Measurements from ENCODE around the gene CCR2. TPM values are rescaled to one million over a fixed set of nuclear protein-coding genes. Genes with fewer than 3 reads are reported as not detected.

Gene CCR2
- total and polyA plus RNA-seq, 2 experiments from 2014 or later, result not detected

DNA sequence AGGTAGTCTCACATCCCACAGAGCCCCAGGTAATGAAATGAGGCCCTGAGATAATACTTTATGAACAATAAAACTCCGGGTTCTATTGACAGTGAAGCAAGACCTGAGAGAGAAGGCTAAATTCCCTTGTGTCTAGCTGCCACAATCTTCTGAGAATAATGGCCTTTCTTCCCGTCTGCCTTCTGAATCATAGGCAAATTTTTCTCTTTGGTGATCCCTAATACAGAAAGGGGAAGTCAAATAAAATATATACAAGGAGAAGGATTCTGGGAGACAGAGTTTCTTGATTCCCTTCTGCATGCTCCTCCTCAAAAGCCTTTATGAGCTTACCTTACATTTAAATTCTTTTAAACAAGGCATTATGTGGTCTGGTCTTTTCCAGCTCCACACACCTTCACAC is 29.9 kb upstream of the CCR2 start:
- TF ChIP-seq ZNF331 (CRISPR knock-in tag; IDR thresholded peaks at IDR 0.05; ENCODE audit: low read depth), result no peak
- H3K4me1 ChIP-seq (ENCODE audit: insufficient read depth), result no peaks in the 10 kb centered on the region
- H3K36me3 Mint-ChIP-seq (ENCODE audit: low read depth), result no peaks in the 10 kb centered on the region
- no peak overlapping the region for H2AFZ ChIP-seq
- no peak overlapping the region for H3K27ac Mint-ChIP-seq
- no peaks in the 10 kb centered on the region for H3K4me1 Mint-ChIP-seq
- H3F3A ChIP-seq (replicated peaks; ENCODE audit: low read depth), result no peaks in the 10 kb centered on the region
- no peaks in the 10 kb centered on the region for H3K36me3 ChIP-seq (ENCODE audit: insufficient read depth)
- H4K20me1 ChIP-seq (replicated peaks; ENCODE audit: insufficient read depth), result no peaks in the 10 kb centered on the region
- H3K4me2 ChIP-seq, result no peak overlapping the region
- no peak overlapping the region for H3K4me3 Mint-ChIP-seq
- no peak overlapping the region for H3K4me3 ChIP-seq
- ATAC-seq, result no peak
- DNase-seq (ENCODE audit: low spot score), result no peak
- no peaks in the 10 kb centered on the region for H3K27me3 Mint-ChIP-seq (ENCODE audit: insufficient read depth, low read depth, poor library complexity)
- no peaks in the 10 kb centered on the region for H3K79me2 ChIP-seq (replicated peaks; ENCODE audit: insufficient read depth)
- no peak overlapping the region for H3K27ac ChIP-seq (ENCODE audit: low read depth)
- H3K9me3 Mint-ChIP-seq, result peaks cover 4% of the 10 kb centered on the region; the same call in 1 of the 3 replicates
- no peaks in the 10 kb centered on the region for H3K27me3 ChIP-seq (ENCODE audit: insufficient read depth)
- 0 out of 2 replicates have a peak, but pooled peaks cover 10% of the 10 kb centered on the region for H3K9me2 ChIP-seq (ENCODE audit: insufficient read depth)

DNA sequence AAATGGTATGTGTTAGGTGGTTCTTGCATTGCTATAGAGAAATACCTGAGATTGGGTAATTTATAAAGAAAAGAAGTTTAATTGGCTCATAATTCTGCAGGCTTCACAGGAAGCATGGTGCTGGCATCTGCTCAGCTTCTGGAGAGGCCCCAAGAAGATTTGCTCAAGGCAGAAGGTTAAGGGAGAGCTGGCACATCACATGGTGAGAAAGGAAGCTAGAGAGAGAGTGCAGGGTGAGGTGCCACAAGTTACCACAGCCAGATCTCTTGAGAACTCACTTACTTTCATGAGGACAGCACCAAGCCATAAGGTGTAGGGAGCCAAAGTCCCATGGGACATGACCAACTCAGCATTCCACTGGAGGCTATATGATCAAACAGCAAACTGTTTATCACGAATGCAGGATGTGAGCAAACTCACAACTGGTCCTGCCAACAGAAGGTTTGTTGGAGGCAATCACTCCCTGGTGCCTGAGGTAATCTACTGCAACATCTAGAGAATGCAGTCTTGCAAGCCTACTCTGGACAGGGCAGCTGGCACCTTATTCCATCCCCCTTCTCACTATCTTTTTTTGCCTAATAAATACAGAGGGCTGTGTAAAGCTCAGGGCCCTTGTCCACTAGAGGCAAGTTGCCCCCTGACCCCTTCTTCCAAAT is 28.1 kb upstream of the CCR2 start:
- Mint-ChIP-seq H3K27me3 (ENCODE audit: insufficient read depth, low read depth, poor library complexity) (no peaks in the 10 kb centered on the region), H3K4me1 (no peaks in the 10 kb centered on the region), H3K27ac (no peak overlapping the region), H3K9me3 (peaks cover 1% of the 10 kb centered on the region; the same call in 1 of the 3 replicates), H3K4me3 (no peak overlapping the region), H3K36me3 (ENCODE audit: low read depth) (no peaks in the 10 kb centered on the region)
- Histone ChIP-seq H3K4me3 (no peak overlapping the region), H3K27me3 (ENCODE audit: insufficient read depth) (no peaks in the 10 kb centered on the region), H3K27ac (ENCODE audit: low read depth) (no peak overlapping the region), H3K4me1 (ENCODE audit: insufficient read depth) (no peaks in the 10 kb centered on the region), H3K4me2 (no peak overlapping the region), H3K36me3 (ENCODE audit: insufficient read depth) (no peaks in the 10 kb centered on the region), H3K79me2 (replicated peaks; ENCODE audit: insufficient read depth) (no peaks in the 10 kb centered on the region), H3K9me2 (ENCODE audit: insufficient read depth) (peaks cover 10% of the 10 kb centered on the region; the same call in 1 of the 2 replicates), H2AFZ (no peak overlapping the region), H3F3A (replicated peaks; ENCODE audit: low read depth) (no peaks in the 10 kb centered on the region), H4K20me1 (replicated peaks; ENCODE audit: insufficient read depth) (no peaks in the 10 kb centered on the region)
- ATAC-seq (no peak), DNase-seq (ENCODE audit: low spot score) (no peak)
- TF ChIP-seq, protein P1, sequence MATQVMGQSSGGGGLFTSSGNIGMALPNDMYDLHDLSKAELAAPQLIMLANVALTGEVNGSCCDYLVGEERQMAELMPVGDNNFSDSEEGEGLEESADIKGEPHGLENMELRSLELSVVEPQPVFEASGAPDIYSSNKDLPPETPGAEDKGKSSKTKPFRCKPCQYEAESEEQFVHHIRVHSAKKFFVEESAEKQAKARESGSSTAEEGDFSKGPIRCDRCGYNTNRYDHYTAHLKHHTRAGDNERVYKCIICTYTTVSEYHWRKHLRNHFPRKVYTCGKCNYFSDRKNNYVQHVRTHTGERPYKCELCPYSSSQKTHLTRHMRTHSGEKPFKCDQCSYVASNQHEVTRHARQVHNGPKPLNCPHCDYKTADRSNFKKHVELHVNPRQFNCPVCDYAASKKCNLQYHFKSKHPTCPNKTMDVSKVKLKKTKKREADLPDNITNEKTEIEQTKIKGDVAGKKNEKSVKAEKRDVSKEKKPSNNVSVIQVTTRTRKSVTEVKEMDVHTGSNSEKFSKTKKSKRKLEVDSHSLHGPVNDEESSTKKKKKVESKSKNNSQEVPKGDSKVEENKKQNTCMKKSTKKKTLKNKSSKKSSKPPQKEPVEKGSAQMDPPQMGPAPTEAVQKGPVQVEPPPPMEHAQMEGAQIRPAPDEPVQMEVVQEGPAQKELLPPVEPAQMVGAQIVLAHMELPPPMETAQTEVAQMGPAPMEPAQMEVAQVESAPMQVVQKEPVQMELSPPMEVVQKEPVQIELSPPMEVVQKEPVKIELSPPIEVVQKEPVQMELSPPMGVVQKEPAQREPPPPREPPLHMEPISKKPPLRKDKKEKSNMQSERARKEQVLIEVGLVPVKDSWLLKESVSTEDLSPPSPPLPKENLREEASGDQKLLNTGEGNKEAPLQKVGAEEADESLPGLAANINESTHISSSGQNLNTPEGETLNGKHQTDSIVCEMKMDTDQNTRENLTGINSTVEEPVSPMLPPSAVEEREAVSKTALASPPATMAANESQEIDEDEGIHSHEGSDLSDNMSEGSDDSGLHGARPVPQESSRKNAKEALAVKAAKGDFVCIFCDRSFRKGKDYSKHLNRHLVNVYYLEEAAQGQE (IDR thresholded peaks at IDR 0.05; ENCODE audit: unreplicated experiment), result no peak
- TF ChIP-seq ZNF114 (CRISPR knock-in tag; IDR thresholded peaks at IDR 0.05) (no peak), EZH2 (IDR thresholded peaks at IDR 0.05; ENCODE audit: low read depth, unreplicated experiment) (no peak), JUNB (IDR thresholded peaks at IDR 0.05; ENCODE audit: unreplicated experiment) (no peak), CREB1 (CRISPR knock-in tag; IDR thresholded peaks at IDR 0.05; ENCODE audit: low read depth) (no peak), NANOG (IDR thresholded peaks at IDR 0.05; ENCODE audit: borderline replicate concordance) (no peak), ZNF331 (CRISPR knock-in tag; IDR thresholded peaks at IDR 0.05; ENCODE audit: low read depth) (no peak), POLR2AphosphoS5 (IDR thresholded peaks at IDR 0.05; ENCODE audit: low read depth) (no peak), ETS1 (IDR thresholded peaks at IDR 0.05) (no peak)
- TF ChIP-seq, protein P2, sequence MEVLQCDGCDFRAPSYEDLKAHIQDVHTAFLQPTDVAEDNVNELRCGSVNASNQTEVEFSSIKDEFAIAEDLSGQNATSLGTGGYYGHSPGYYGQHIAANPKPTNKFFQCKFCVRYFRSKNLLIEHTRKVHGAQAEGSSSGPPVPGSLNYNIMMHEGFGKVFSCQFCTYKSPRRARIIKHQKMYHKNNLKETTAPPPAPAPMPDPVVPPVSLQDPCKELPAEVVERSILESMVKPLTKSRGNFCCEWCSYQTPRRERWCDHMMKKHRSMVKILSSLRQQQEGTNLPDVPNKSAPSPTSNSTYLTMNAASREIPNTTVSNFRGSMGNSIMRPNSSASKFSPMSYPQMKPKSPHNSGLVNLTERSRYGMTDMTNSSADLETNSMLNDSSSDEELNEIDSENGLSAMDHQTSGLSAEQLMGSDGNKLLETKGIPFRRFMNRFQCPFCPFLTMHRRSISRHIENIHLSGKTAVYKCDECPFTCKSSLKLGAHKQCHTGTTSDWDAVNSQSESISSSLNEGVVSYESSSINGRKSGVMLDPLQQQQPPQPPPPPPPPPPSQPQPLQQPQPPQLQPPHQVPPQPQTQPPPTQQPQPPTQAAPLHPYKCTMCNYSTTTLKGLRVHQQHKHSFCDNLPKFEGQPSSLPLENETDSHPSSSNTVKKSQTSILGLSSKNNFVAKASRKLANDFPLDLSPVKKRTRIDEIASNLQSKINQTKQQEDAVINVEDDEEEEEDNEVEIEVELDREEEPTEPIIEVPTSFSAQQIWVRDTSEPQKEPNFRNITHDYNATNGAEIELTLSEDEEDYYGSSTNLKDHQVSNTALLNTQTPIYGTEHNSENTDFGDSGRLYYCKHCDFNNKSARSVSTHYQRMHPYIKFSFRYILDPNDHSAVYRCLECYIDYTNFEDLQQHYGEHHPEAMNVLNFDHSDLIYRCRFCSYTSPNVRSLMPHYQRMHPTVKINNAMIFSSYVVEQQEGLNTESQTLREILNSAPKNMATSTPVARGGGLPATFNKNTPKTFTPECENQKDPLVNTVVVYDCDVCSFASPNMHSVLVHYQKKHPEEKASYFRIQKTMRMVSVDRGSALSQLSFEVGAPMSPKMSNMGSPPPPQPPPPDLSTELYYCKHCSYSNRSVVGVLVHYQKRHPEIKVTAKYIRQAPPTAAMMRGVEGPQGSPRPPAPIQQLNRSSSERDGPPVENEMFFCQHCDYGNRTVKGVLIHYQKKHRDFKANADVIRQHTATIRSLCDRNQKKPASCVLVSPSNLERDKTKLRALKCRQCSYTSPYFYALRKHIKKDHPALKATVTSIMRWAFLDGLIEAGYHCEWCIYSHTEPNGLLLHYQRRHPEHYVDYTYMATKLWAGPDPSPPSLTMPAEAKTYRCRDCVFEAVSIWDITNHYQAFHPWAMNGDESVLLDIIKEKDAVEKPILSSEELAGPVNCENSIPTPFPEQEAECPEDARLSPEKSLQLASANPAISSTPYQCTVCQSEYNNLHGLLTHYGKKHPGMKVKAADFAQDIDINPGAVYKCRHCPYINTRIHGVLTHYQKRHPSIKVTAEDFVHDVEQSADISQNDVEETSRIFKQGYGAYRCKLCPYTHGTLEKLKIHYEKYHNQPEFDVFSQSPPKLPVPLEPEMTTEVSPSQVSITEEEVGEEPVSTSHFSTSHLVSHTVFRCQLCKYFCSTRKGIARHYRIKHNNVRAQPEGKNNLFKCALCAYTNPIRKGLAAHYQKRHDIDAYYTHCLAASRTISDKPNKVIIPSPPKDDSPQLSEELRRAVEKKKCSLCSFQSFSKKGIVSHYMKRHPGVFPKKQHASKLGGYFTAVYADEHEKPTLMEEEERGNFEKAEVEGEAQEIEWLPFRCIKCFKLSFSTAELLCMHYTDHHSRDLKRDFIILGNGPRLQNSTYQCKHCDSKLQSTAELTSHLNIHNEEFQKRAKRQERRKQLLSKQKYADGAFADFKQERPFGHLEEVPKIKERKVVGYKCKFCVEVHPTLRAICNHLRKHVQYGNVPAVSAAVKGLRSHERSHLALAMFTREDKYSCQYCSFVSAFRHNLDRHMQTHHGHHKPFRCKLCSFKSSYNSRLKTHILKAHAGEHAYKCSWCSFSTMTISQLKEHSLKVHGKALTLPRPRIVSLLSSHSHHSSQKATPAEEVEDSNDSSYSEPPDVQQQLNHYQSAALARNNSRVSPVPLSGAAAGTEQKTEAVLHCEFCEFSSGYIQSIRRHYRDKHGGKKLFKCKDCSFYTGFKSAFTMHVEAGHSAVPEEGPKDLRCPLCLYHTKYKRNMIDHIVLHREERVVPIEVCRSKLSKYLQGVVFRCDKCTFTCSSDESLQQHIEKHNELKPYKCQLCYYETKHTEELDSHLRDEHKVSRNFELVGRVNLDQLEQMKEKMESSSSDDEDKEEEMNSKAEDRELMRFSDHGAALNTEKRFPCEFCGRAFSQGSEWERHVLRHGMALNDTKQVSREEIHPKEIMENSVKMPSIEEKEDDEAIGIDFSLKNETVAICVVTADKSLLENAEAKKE (CRISPR knock-in tag; IDR thresholded peaks at IDR 0.05), result no peak

Measured in GM23338 (cell line).